Hematopoietic multipotent progenitor cell (in vitro differentiated cells): ENCODE data around the gene ANKRD49. TPM values are rescaled to one million over a fixed set of nuclear protein-coding genes. Genes with fewer than 3 reads are reported as not detected.

Source experiments
- DNase-seq, 3 donors: peaks; one replicate each; pipeline ENCODE4 v3.0.0-alpha.2; 2011 to 2015; ENCODE audit warnings: low read depth in 2 of 3, low spot score in 2 of 3
- small RNA-seq: library from RNA; depleted of rRNA; stranded (forward); fragments of <200 nt; gene quantifications from one replicate; pipeline ENCODE3, GENCODE V24; 2012
- total RNA-seq: library from RNA; depleted of rRNA; stranded (reverse); fragments of >200 nt; gene quantifications from one replicate; pipeline ENCODE4 v1.2.3, GENCODE V29; 2012

The ANKRD49 gene
- total RNA-seq, 1 donor: 11.3 TPM

- DNase-seq: peak; percentile 46 to 86 (median 84)
Measured at GRCh38 chr11:94543695-94544645, 50.2 kb downstream of the ANKRD49 start, which contains the start of gene FUT4. FUT4 (plus strand) TSS chr11:94543921; CDS start chr11:94544134, 213 bp downstream.

- no peak for DNase-seq
Measured at GRCh38 chr11:94544646-94545263, 51.0 kb downstream of the ANKRD49 start.

- DNase-seq: no peak
Measured at GRCh38 chr11:94545264-94546161, 51.7 kb downstream of the ANKRD49 start.

GRCh38 chr11:94546162-94546470 is 52.3 kb downstream of the ANKRD49 start:
- DNase-seq: no peak

GRCh38 chr11:94546886-94547285 is 53.1 kb downstream of the ANKRD49 start:
- DNase-seq: no peak

- no peak for DNase-seq
Measured at GRCh38 chr11:94549146-94549545, 55.4 kb downstream of the ANKRD49 start.

Small RNAs within 50 kb of the gene (small RNA-seq; reads per million reads assigned to genes)
- 2.4 reads per million, percentile 73 among the genes with 10 or more reads in this experiment for gene MIR548L

Other genes starting within 250 kb of the ANKRD49 start
- not detected for gene IZUMO1R, start 189.4 kb upstream of the ANKRD49 start, total RNA-seq
- not detected for gene GPR83, start 92.6 kb upstream of the ANKRD49 start, total RNA-seq
- 8.1 TPM for gene MRE11, start 140 bp upstream of the ANKRD49 start, total RNA-seq
- gene C11orf97, start 18.5 kb downstream of the ANKRD49 start, total RNA-seq: not detected
- gene FUT4, start 49.9 kb downstream of the ANKRD49 start, total RNA-seq: 12.9 TPM
- gene PIWIL4, start 73.4 kb downstream of the ANKRD49 start, total RNA-seq: 3.5 TPM